ENCODE measurements around the gene TFF3.

DNA sequence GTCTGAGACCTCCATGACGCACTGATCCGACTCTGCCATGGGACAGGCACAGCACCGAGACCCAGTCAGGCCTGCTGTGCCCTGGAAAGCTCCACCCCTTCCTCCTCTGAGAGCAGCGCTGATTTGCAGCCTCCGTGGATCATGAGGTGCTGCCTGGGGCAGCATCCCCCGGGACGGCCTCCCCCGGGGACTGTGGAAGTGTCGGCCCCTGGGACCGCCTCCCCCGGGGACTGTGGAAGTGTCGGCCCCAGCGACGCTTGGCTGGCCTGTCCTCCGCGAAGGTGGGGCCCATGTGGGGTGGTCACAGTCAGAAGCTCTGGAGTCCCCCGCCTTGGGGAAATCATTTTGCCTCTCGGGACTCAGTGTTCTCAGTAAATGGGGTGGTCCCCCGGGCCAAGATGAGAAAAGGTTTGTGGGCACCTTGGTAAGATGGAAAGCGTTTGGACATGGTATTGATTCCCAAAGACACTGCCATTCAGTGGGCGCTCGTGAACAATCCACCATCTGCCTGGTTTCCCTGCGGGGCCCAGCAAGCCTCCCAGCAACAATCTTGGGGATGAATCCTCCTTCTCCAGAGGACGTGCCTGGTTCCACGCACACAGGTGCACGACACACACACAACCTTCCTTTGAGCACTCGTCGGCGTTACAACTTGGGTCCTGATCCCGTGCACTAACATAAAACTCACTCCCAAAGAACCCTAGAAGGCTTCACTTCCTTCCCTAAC lies 32.6 kb upstream of the TFF3 start:
- no peak for TF ChIP-seq CTCF (conservative IDR thresholded peaks at IDR 0.05; ENCODE audit: low read length)
- no peak for TF ChIP-seq EZH2phosphoT487 (IDR thresholded peaks at IDR 0.05; ENCODE audit: borderline replicate concordance, low read depth, low read length)
